Pons (tissue), 1 donor: ENCODE measurements around the gene NMNAT1.
"Not testable (repeated sequence)": the region's sequence is repeated elsewhere in the genome, so short reads cannot be mapped to it uniquely, and the experiment has no call there.

Source experiments
- DNase-seq: peaks from one replicate; pipeline ENCODE4 v3.0.0-alpha.2; 2016; ENCODE audit warnings: low spot score

The NMNAT1 gene

GRCh38 chr1:10019561-10019960, 76.3 kb downstream of the NMNAT1 start:
- no peak for DNase-seq

GRCh38 chr1:10020086-10020485, 76.8 kb downstream of the NMNAT1 start:
- no peak for DNase-seq

DNA sequence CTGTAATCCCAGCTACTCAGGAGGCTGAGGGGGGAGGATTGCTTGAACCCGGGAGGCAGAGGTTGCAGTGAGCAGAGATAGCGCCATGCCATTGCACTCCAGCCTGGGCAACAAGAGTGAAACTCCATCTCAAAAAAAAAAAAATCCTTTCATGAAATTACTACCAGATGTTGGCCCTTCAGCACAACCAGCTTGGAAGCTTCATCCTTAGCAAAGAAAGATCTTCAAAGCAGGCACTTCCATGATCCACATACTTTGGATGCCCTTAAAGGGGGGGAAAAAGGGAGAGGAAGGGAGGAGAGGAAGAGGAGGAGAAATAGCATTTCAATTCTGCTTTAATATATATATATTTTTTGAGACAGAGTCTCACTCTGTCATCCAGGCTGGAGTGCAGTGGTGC, 77.4 kb downstream of the NMNAT1 start:
- DNase-seq, result not testable (repeated sequence)

DNA sequence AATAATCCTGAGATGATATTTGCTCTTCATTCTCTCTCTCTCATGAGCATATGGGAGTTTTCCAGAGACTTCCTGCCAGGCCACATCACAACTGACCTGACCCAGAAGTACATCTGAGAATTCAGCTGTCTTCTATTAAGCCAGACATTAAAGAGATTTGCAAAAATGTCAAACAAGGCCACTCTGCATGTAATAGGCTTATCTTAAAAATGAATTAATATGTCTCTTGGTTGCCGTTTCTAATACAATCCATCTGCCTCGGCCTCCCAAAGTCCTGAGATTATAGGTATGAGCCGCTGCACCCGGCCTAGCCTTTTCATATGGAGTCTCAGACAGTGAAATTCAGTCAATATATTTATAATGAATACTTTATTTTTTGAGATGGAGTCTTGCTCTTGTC, 78.7 kb downstream of the NMNAT1 start:
- not testable (repeated sequence) for DNase-seq

DNA sequence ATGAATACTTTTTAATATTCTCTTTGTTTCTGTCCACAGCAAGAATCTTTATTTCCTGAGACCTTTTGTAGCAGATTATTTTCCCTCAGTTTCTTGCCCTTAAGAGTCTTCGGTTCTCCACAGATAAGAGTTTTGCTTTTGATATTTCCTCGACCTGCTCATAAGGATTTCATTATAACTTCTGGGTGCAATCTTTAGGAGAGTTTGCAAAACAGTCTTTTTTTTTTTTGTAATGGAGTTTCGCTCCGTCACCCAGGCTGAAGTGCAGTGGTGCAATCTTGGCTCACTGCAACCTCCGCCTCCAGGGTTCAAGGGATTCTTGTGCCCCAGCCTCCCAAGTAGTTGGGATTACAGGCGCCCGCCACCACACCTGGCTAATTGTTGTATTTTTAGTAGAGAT, 79.4 kb downstream of the NMNAT1 start:
- no peak for DNase-seq

DNA sequence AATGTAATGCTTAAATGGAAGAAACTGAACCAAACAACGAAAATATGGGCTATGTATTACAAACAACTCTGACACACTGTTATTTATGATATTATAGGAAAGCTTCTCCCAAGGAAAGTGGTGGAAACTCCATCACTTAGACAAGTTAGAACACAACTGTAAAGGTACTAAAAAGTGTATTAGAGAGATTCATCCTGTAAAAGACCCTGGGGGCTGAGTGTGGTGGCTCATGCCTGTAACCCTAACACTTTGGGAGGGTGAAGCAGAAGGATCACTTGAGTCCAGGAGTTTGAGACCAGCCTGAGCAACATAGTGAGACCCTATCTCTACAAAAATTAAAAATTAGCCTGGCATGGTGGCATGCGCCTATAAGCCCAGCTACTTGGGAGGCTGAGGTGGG, 82.1 kb downstream of the NMNAT1 start:
- DNase-seq, result no peak

DNA sequence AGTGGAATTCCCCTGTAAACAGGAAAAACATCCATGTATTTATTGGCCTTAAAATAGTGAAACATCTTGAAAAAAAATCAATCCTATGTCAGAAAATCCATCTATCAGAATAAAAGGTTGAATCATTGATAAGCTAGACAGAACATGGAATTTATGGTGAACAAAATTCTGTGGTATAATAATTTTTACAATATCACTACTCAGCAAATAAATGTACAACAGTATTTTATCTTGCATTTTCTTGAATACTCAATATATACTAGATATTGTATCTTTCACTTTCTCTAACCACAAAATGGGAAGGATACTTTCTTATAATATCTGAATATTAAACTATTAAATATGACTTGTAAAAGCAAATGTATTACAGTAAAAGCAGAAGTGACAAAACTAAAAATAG, 83.8 kb downstream of the NMNAT1 start:
- DNase-seq, result no peak

DNA sequence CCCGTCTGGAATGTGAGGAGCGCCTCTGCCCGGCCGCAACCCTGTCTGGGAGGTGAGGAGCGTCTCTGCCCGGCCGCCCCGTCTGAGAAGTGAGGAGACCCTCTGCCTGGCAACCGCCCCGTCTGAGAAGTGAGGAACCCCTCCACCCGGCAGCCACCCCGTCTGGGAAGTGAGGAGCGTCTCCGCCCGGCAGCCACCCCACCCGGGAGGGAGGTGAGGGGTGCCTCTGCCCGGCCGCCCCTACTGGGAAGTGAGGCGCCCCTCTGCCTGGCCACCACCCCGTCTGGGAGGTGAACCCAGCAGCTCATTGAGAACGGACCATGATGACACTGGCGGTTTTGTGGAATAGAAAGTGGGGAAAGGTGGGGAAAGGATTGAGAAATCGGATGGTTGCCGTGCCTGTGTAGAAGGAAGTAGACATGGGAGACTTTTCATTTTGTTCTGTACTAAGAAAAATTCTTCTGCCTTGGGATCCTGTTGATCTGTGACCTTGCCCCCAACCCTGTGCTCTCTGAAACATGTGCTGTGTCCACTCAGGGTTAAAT, 85.8 kb downstream of the NMNAT1 start:
- DNase-seq, result not testable (repeated sequence)

DNA sequence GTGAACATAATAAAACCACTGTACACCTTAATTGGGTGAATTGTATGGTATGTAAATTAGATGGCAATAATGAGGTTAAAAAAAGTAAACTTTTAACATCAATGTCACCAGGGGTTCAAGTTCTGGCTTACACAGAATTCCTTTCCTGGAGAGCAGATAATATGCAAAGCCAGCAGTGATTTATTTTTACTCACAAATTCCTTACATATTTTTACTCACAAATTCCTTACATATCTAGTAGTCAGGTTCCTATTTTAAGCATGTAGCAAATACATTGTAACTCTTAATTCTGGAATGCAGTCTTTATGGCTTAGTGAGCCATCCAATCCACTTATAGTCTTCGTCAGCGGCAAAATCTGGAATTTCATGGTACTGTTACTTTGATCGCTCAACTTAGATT, 88.2 kb downstream of the NMNAT1 start:
- DNase-seq, result no peak

GRCh38 chr1:10032590-10033358, 89.5 kb downstream of the NMNAT1 start, which contains the start of gene UBE4B:
TSS of gene UBE4B (plus strand) at chr1:10032958. CDS start at chr1:10033671, 713 bp downstream.
- peak; percentile 99 for DNase-seq

GRCh38 chr1:10033359-10033845, 90.1 kb downstream of the NMNAT1 start:
- peak; percentile 54 for DNase-seq
